Endothelial cell (in vitro differentiated cells): ENCODE results near the gene PINLYP. TPM values are rescaled to one million over a fixed set of nuclear protein-coding genes. Genes with fewer than 3 reads are reported as not detected.

Source experiments
- DNase-seq: peaks from one replicate; pipeline ENCODE4 v3.0.0; 2021; ENCODE audit warnings: low spot score
- H3K27ac Mint-ChIP-seq: one replicate; pipeline ENCODE4 v1.8.0; 2021; ENCODE audit warnings: mixed read lengths, inconsistent platforms; ENCODE audit not compliant: unreplicated experiment
- H3K27me3 Mint-ChIP-seq: one replicate; pipeline ENCODE4 v1.8.0; 2021; ENCODE audit warnings: mild to moderate bottlenecking, moderate library complexity, mixed read lengths, inconsistent platforms; ENCODE audit not compliant: unreplicated experiment
- H3K36me3 Mint-ChIP-seq: one replicate; pipeline ENCODE4 v1.8.0; 2021; ENCODE audit warnings: mild to moderate bottlenecking, low read depth, mixed read lengths, inconsistent platforms; ENCODE audit not compliant: unreplicated experiment
- H3K4me1 Mint-ChIP-seq: one replicate; pipeline ENCODE4 v1.8.0; 2021; ENCODE audit warnings: mild to moderate bottlenecking, mixed read lengths, inconsistent platforms; ENCODE audit not compliant: unreplicated experiment
- H3K4me3 Mint-ChIP-seq: one replicate; pipeline ENCODE4 v1.8.0; 2021; ENCODE audit warnings: mild to moderate bottlenecking, mixed read lengths, inconsistent platforms; ENCODE audit not compliant: unreplicated experiment
- H3K9me3 Mint-ChIP-seq: one replicate; pipeline ENCODE4 v1.8.0; 2021; ENCODE audit warnings: mixed read lengths, inconsistent platforms; ENCODE audit not compliant: unreplicated experiment
- CTCF ChIP-seq: fragments of 200-600 bp; sonication (generic); IDR thresholded peaks from one replicate; pipeline ENCODE4 v1.5.0; 2021; ENCODE audit warnings: antibody characterized with exemption; ENCODE audit not compliant: unreplicated experiment
- total RNA-seq: library from RNA; stranded (reverse); fragmentation: NEBNext Ultra II Directional; extraction: Animal tissue kit (Norgen Biotek cat#: 25700); gene quantifications from one replicate; pipeline ENCODE4 v1.2.1, GENCODE V29; 2021; ENCODE audit not compliant: unreplicated experiment

Gene PINLYP
- total RNA-seq, 1 donor from 2014 or later, result 3.4 TPM

- no peak overlapping the region for H3K4me3 Mint-ChIP-seq
- H3K27me3 Mint-ChIP-seq, result peaks cover 16% of the 10 kb centered on the region
- peak; percentile 79 for DNase-seq
- H3K9me3 Mint-ChIP-seq, result peaks cover 6% of the 10 kb centered on the region
- H3K4me1 Mint-ChIP-seq, result peaks cover 2% of the 10 kb centered on the region
- peak; percentile 40 for TF ChIP-seq CTCF
- peaks cover 29% of the 10 kb centered on the region for H3K36me3 Mint-ChIP-seq
- no peak overlapping the region for H3K27ac Mint-ChIP-seq
Observed at GRCh38 chr19:43534816-43535761, 40.5 kb upstream of the PINLYP start.

GRCh38 chr19:43538922-43539321 lies 36.7 kb upstream of the PINLYP start:
- Mint-ChIP-seq H3K27ac (no peak overlapping the region), H3K4me1 (peaks cover 2% of the 10 kb centered on the region), H3K36me3 (peaks cover 55% of the 10 kb centered on the region), H3K9me3 (peaks cover 6% of the 10 kb centered on the region), H3K4me3 (peak overlapping the region; percentile 88), H3K27me3 (peaks cover 12% of the 10 kb centered on the region)
- TF ChIP-seq CTCF, result no peak
- DNase-seq, result no peak

GRCh38 chr19:43540381-43540780 lies 35.2 kb upstream of the PINLYP start:
- H3K4me1 Mint-ChIP-seq, result peaks cover 2% of the 10 kb centered on the region
- H3K27me3 Mint-ChIP-seq, result peaks cover 6% of the 10 kb centered on the region
- H3K27ac Mint-ChIP-seq, result no peak overlapping the region
- no peak for DNase-seq
- peaks cover 6% of the 10 kb centered on the region for H3K9me3 Mint-ChIP-seq
- H3K4me3 Mint-ChIP-seq, result peak overlapping the region; percentile 26
- peaks cover 68% of the 10 kb centered on the region for H3K36me3 Mint-ChIP-seq
- TF ChIP-seq CTCF, result no peak

- no peaks in the 10 kb centered on the region for H3K4me1 Mint-ChIP-seq
- no peak overlapping the region for H3K27ac Mint-ChIP-seq
- no peak for TF ChIP-seq CTCF
- peaks cover 58% of the 10 kb centered on the region for H3K36me3 Mint-ChIP-seq
- DNase-seq, result no peak
- H3K9me3 Mint-ChIP-seq, result peaks cover 6% of the 10 kb centered on the region
- peaks cover 4% of the 10 kb centered on the region for H3K27me3 Mint-ChIP-seq
- peak overlapping the region; percentile 24 for H3K4me3 Mint-ChIP-seq
Observed at GRCh38 chr19:43541920-43542650, 33.5 kb upstream of the PINLYP start.
